T follicular helper cell (primary cell): ENCODE measurements around the gene BICRAL.
"Not testable (repeated sequence)": the region's sequence is repeated elsewhere in the genome, so short reads cannot be mapped to it uniquely, and the experiment has no call there.

Experiments
- DNase-seq: peaks from one replicate; pipeline ENCODE4 v3.0.0-alpha.2; 2020; ENCODE audit warnings: low read depth

Gene BICRAL

DNA sequence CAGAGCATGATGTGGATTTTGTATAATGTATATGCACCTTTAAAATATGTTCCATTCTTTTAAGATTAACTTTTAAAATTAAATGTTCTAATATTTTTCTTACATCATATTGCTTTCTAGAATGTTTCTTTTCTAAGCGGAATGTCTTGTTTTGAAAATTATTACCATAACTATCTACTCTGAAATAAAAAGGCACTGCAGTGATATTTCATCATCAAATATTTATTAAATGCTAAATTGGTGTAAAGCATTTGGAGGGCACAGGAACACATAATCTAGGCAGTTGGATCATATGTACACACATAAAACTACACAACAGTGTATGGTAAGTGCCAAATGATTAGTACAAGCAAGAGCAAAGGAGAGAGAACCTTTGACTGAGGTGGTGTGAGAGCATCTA is 13.8 kb downstream of the BICRAL start:
- DNase-seq: no peak

DNA sequence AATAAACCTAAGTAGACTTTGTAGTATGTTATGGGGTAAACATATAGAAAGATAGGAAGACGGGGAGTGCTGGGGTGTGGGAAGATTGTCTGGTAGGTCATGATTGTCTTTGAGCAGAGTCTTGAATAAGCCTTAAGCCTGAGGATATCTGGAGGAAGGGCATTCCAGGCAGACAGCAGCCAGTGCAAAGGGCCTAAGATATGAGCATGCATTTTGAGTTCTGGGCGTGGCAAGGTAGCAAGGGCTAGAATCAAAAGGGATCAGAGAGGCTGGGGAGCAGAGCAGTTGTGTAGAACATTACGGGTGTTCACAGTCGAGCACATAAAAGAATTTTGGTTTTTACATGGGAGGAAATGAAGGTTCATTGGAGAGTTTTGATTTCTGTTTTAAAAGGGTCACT is 14.3 kb downstream of the BICRAL start:
- DNase-seq: no peak

DNA sequence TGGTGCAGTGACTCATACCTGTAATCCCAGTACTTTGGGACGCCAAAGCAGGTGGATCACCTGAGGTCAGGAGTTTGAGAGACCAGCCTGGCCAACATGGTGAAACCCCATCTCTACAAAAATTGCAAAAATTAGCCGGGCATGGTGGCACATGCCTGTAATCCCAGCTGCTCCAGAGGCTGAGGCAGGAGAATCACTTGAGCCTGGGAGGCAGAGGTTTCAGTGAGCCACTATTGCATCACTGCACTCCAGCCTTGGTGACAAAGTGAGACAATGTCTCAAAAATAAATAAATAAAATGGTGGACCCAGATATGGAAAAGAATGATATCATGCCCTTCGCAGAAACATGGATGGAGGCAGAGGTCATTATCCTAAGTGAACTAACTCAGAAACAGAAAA is 15.8 kb downstream of the BICRAL start:
- DNase-seq: not testable (repeated sequence)

DNA sequence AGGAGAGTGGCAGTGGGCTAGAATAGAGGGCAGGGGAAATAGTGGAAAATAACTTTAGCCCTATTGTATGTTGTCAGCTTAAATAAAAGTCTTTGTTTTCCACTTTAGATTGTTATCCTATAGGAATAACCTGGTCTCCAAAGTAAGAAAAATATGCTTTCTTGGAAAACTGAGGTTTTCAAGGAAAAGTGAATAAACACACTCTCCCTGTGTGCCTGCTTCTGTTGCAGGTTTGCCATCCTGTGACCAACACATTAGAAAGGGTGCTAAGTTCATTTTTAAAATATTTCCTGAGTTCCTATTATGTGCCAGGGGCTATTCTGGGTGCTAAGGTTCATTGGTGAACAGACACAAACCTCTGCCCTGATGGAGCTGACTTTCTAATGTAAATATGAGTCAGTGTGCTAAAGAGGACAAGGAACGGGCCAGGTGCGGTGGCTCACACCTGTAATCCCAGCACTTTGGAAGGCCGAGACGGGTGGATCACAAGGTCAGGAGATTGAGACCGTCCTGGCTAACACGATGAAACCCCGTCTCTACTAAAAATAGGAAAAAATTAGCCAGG is 23.5 kb downstream of the BICRAL start:
- DNase-seq: no peak

DNA sequence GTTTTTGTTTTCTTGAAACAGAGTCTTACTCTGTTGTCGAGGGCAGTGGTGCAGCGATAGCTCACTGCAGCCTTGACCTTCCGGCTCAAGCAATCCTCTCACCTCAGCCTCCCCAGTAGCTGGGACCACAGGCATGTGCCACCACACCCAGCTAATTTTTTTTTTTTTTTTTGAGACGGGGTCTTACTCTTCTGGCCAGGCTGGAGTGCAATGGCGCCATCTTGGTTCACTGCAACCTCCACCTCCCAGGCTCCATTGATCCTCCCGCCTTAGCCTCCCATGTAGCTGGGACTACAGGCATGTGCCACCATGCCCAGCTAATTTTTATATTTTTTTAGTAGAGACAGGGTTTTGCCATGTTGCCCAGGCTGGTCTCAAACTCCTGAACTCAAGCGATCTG is 24.5 kb downstream of the BICRAL start:
- DNase-seq: not testable (repeated sequence)

DNA sequence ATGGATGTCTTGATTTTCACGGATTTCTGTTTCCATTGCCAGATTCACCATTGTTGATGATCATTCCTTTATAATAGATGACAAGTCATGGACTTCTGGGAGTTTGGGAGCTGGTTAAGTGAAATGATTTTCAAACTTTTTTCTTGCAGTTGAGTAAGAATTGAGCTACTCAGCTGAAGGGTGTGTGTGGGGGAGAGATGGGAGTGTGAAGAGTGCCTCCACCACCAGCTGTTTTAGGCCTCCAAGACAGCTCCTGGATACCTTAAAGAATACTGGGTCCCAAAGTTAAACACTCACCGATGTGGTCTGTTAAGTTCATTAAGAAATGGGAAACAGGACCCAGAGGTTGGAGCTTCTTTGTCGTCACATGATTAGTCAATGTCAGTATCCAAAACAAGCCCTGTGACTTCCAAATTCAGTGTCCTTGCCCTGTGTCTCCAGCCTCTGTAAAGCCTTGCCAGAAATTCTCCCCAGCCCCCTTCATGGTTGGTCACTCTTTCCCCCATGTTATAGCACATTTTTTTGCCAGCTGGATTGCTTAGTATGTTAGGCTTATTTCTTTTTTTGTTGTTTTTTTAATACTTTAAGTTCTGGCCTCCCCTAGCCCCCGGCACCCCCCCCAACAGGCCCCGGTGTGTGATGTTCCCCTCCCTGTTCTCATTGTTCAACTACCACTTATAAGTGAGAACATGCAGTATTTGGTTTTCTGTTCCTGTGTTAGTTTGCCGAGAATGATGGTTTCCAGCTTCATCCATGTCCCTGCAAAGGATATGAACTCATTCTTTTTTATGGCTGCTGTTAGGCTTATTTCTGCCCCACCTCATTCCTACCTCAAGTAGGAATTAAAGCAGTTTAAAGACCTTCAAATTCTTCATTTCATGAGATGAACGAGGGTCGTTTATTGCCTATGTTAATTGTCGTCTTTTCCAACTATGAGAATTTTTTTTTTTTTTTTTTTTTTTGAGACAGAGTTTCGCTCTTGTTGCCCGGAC is 26.9 kb downstream of the BICRAL start:
- no peak for DNase-seq

DNA sequence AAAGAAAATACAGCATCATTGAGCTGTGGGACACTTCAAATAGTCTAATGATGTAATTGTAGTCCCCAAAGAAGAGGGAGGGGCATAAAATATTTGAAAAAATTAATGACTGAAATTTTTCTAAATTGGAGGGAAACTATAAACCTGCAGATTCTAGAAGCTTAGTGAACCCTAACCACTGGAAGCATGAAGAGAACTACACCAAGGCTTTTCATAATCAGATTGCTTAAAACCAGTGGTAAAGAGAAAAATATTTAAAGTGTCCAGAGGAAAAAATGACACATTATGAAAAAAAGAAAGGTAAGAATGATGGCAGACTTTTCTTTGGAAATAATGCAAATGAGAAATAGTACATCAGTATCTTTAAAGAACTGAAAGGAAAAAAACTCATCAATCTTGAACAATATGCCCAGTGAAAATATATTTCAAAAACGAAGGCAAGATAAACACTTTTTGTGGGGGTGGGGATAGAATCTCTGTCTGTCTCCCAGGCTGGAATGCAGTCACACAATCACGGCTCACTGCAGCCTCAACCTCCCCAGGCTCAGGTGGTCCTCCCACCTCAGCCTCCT is 31.3 kb downstream of the BICRAL start:
- no peak for DNase-seq

DNA sequence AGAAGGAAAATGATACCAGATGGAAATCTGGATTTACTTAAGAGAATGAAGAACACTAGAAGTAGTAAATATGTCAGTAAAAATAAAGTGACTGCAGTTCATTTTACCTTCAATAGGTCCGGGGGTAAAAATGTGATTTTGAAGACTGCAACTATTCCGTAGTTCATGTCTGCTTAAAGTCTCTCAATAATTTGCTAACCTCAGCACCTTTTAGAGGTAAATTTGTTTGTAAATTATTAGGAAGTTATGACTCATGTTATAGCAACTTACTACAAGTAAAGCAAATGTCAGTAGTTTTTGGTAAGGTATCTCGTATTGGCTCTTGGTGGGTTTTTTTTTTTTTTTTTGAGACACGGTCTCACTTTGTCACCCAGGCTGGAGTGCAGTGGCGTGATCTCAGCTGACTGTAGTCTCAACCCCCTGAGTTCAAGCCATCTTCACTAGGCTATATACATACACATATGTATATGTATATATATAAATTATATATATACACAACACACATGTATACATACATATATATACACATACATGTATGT is 32.1 kb downstream of the BICRAL start:
- DNase-seq: no peak

DNA sequence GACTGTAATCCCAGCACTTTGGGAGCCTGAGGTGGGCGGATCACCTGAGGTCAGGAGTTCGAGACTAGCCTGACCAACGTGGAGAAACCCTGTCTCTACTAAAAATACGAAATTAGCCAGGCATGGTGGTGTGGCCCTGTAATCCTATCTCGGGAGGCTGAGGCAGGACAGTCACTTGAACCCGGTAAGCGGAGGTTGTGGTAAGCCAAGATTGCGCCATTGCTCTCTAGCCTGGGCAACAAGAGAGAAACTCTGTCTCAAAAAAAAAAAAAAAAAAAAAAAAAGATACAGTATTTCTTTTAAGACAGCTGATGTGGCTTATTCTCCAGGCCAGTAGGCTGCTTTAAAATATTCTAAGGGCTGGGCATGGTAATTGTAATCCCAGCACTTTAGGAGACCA is 33.9 kb downstream of the BICRAL start:
- DNase-seq: not testable (repeated sequence)

DNA sequence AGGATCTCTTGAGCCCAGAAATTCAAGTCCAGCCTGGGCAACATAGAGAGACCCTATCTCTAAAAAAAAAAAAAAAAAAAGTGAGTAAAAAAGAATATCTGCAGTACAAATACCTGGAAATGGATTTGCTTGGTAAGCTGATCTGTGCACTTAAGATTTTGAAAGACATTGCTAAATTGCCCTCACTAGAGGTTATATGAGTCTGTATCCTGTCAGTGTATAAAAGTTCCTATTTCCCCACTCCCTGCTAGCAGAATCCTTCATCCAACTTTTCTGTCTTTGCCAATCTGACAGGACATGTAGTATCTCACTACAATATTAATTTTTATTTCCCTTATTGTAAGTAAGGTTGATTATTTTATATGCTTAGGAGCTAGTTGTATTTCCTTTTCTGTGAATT is 36.1 kb downstream of the BICRAL start:
- DNase-seq: no peak

DNA sequence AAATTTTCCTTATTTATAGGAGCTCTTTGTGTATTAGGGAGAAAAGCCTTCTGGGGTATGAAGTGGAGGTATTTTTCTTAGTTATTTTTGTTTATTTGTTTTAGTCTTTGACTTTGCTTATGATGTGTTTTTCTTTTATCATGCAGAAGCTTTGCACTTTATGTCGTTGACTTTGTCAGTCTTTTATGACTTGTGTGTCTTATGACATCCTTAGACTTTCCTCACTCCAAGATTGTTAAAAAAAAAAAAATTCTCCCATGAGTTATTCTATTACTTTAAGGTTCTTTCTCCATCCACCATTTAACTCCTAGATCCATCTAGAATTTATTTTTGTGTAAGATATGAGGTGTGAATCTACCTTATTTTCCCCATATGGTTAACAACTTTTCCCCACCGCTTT is 36.6 kb downstream of the BICRAL start:
- DNase-seq: no peak

DNA sequence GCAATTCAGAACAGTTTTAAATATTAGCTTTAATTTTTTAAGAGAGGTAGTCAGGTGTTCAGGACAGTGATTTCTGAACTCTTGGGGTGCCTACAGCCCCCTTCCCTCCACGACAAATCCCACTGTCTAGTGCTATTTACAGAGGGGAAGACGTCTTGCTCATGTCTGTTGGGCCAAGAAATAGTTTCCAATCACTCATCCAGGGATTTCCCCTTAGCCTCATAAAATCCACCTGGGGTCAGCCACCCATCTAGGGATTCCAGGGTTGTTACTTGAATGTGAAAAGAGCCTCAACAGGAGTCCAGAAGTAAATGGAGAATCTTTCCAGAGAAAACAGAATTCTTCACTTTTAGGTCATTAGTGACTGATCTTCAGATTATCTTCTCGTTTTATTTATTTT is 37.0 kb downstream of the BICRAL start:
- no peak for DNase-seq

DNA sequence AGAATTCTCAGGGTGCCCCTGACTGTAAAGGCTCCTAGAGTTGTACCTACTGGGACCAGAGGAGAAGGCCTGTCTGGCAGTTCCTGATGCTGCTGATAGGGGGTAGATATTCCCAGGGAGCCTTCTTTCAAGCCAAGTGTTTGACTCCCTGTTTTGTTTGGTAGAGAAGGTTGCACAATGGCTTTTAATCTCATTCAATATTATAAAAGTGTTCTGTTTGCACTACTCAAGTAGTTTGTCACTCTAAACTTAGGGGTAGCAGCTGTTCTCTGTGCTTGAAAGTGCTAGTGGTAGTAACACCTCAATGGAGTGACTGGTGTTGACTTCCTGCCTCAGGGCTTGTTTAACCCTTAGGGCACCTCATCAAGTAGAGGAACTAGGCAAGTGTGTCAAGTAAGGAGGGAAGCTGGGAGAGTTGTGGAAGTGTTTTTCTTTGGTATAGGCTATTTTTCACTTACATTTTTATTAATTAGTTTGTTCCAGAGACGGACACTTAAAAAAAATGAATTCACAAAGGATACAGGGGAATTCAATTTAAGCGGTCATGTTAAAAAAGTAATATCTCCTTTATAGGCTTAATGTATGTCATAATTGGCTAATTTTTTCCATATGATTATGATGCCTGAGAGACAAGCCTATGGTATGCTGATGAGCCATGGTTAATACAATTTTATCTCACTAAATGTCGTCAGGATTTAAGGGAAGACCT is 38.1 kb downstream of the BICRAL start:
- DNase-seq: no peak

DNA sequence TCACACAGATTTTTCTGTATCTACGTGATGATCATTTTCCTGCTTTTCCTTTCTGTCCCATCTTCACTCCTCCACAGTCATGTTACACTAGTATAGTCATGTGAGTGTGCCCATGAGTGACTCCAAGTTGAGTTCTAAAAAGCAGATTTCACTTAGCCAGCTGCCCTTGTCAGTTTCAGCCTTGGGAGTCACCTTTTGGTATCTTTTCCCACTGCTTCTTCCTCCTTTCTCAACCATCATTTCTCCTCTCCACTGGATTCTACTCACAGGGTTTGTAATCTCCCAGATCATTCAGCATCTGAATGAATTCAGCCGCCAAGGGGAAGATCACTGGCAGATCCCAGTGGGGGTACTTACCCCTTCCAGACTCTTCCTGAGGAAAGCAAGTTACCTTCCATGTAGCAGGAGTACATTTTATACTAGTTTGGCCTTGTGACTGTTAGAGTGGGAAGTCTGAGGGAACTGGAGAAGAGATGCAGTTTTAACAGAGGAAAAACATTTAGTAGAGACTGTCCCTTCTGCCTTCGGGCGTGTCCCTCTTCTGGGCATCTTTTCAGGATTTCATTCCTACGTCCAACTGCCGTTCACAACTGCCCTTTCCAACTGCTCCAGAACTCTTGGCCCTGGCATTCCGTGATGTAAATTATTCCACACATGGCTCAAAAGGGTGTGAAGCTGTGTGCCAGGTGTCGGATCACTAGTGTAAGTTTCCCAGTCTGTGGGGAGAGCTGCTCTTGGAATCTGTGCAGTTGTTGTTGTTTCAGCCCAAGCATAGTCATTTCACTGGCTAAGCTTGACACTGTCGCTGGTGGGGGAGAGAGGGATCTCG is 38.9 kb downstream of the BICRAL start:
- DNase-seq: no peak

DNA sequence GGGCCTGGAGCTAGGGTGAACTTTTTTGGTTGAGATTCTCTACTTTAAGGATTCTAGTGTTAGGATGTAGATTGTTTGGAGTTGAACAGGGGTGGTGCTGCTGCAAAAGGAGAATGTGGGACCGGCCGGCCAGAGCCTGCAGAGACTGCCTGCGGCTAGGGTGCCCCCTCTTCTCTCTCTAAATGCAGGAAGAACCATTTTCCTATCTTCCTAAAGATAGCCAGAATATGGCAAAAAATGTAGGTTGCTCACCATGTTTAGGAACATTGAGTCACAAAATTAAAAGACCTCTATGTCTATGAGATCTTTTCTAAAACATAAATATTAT is 39.5 kb downstream of the BICRAL start:
- DNase-seq: no peak

DNA sequence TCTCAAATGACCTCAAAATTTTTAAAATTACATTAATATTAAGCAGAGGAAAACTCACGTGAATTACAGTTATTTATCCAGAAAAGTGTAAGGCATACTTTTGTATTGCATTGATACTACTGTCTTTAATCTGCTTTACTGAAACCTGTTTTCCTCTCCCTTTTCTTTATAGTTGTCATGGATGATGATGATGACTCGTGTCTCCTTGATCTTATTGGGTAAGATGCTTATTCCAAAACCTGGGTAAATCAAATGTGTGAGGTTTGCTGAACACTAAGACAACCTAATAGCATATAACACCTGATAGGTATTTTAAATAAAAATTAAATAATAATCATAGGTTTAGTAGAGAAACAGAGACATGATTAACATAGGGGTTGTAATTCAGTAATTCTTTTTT is 40.0 kb downstream of the BICRAL start:
- DNase-seq: no peak

DNA sequence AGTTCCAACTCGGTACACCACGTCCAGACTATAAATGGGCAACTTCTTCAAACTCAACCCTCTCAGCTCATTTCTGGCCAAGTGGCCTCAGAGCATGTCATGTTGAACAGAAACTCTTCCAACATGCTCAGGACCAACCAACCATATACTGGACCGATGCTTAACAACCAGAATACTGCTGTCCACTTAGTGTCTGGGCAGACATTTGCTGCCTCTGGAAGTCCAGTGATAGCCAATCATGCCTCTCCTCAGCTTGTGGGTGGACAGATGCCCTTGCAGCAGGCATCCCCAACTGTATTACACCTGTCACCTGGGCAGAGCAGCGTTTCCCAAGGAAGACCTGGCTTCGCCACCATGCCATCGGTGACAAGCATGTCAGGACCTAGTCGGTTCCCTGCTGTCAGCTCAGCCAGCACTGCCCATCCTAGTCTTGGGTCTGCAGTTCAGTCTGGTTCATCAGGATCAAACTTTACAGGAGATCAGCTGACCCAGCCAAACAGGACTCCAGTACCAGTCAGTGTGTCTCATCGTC is 47.8 kb downstream of the BICRAL start:
- no peak for DNase-seq

DNA sequence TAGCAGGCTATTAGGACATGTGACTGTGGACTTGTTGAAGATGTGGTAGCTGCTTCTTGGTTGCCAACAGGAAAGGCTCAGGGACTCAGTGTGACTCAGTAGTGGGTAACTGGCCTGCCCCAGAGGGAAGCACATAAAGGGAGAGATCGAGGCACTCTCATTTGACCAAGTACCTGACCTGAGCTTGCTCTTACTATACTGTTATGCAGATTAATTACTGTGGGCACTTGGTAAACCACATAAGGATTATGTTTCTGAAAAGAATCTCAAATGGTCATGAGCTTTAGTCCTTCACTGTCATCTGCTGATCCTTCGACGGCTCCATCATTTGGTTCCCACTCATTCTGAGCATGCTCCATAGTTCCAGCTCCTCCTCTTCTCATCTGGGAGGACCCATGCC is 49.4 kb downstream of the BICRAL start:
- DNase-seq: no peak

DNA sequence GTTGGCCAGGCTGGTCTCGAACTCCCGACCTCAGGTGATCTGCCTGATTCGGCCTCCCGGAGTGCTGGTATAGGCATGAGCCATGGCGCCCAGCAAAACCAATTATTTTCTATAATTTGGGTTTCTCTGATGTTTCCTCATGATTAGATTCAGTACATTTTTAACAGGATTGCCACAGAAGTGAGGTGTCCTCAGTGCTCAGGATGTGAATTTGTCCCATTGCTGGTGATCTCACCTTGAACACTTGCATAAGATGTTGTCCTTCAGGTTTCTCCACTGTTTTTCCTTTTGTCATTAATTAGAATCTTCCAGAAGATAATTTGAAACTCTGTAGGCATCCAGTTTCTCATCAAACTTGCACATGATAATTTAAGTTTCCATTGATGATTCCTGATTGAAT is 52.2 kb downstream of the BICRAL start:
- DNase-seq: no peak

DNA sequence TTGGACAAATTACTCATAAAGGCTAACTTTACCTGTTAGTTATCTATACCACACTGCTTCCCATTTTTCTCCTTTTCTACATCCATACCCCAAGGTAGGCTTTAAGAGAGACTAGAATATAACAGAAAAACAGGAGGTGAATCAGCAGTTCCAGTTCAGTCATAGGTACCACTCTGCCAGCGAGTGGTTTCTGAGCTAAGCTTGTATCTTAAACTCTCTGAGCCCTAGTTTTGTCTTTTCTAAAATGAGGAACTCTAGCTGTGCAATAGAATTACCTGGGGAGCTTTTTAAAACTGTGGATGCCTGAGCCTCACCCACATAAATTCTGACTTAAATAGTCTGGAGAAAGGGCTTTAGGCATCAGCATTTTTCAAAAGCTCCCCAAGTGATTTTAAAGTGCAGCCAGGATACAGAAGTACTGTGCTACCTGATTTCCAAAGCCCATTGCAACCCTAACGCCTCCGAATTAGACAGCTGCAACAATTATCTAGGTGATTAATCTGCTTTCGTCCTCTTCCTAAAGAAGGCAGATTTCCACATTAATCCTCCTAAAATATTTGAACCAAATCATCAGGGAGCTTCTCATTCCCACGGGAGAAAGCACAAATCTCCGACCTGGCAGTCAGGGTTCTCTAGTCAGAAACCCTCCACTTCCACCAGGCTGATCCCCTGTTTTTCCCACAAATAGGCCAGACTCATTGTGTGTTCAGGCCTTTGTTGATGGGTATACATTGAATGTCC is 60.2 kb downstream of the BICRAL start:
- DNase-seq: no peak

DNA sequence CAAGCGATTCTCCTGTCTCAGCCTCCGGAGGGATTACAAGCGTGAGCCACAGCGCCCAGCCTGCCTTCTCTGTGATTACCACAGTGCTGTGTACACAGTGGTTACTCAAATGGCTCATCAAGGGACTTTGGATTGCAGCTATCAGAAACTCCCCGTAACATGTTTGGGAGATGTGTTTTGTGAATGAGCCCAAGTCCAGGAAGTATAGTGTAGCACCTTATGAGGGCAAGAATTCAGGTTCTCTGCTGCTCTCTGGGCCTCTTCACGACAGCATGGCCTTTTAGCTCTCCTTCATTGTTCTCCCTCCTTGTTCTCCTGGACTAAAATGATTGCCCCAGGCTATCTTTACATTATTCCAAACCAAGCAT is 63.5 kb downstream of the BICRAL start:
- no peak for DNase-seq
